SK-N-SH (cell line): ENCODE results near the gene MDK.

Experiments used
- CHD2 ChIP-seq: fragments of 150-350 bp; IDR thresholded peaks from 2 replicates; pipeline ENCODE4 v1.6.1; 2018; ENCODE audit warnings: low read length; ENCODE audit not compliant: partially characterized antibody
- GABPA ChIP-seq: IDR thresholded peaks from 2 replicates; pipeline ENCODE4 v1.4.0; 2012; ENCODE audit warnings: low read depth, mild to moderate bottlenecking
- REST ChIP-seq: IDR thresholded peaks from 2 replicates; pipeline ENCODE4 v1.6.1; 2012; ENCODE audit warnings: mild to moderate bottlenecking, low read depth, low read length, moderate library complexity
- RFX5 ChIP-seq: IDR thresholded peaks from 2 replicates; pipeline ENCODE4 v1.6.1; 2012; ENCODE audit warnings: mild to moderate bottlenecking, improper control_type of control experiment, low read length
- SIN3A ChIP-seq: IDR thresholded peaks from 2 replicates; pipeline ENCODE4 v1.6.1; 2012; ENCODE audit warnings: low read depth, mild to moderate bottlenecking, low read length, moderate library complexity, borderline replicate concordance
- YY1 ChIP-seq: IDR thresholded peaks from 2 replicates; pipeline ENCODE4 v1.4.0; 2012; ENCODE audit warnings: low read depth, mild to moderate bottlenecking
- TF ChIP-seq, protein P1 (sequence below): fragments of 200-600 bp; sonication (generic); IDR thresholded peaks from 2 replicates; pipeline ENCODE4 v1.6.1; 2017; ENCODE audit warnings: antibody characterized with exemption, mild to moderate bottlenecking, moderate library complexity

DNA sequence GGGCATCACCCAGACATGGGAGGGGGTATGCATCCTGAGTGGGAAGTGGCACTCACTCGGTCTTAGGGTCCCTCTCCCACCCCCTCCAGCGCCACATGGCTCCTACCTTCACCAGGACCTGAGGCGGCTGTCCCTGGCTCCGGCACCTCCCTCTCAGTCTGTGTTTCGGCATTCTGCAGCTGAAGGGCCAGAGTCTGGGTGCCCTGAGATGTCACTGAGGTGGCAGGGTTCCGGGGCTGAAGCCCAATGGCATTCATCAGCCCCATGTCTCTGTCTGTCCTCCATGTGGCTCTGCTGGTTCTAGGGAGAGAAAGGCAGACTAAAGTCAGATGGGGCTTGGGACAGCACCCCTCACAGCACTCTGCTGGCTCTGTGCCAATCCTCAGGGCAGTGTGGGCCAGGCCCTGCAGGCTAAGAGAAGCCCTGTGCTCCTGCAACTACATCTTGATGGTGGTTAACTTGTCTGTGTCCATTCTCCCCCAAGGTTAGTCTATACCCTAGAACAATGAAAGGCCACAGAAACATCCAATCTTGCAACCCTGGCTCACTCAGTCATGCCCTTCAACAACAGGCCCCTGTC is 27.0 kb downstream of the MDK start:
- TF ChIP-seq REST (no peak), CHD2 (no peak), RFX5 (no peak), YY1 (no peak), GABPA (no peak), SIN3A (no peak)
- TF ChIP-seq, protein P1, sequence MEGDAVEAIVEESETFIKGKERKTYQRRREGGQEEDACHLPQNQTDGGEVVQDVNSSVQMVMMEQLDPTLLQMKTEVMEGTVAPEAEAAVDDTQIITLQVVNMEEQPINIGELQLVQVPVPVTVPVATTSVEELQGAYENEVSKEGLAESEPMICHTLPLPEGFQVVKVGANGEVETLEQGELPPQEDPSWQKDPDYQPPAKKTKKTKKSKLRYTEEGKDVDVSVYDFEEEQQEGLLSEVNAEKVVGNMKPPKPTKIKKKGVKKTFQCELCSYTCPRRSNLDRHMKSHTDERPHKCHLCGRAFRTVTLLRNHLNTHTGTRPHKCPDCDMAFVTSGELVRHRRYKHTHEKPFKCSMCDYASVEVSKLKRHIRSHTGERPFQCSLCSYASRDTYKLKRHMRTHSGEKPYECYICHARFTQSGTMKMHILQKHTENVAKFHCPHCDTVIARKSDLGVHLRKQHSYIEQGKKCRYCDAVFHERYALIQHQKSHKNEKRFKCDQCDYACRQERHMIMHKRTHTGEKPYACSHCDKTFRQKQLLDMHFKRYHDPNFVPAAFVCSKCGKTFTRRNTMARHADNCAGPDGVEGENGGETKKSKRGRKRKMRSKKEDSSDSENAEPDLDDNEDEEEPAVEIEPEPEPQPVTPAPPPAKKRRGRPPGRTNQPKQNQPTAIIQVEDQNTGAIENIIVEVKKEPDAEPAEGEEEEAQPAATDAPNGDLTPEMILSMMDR: no peak
